PC-3 (cell line): ENCODE measurements around the gene CLMN.

Experiments
- CTCF ChIP-seq: fragments of 300-600 bp; sonication (generic); conservative IDR thresholded peaks from 2 replicates; pipeline ENCODE4 v1.5.1; 2017; ENCODE audit warnings: antibody characterized with exemption, low read depth, mild to moderate bottlenecking, low read length
- EZH2 ChIP-seq: fragments of 300-600 bp; sonication (generic); IDR thresholded peaks from one replicate; pipeline ENCODE4 v1.6.1; 2017; ENCODE audit warnings: antibody characterized with exemption, mild to moderate bottlenecking, low read length; ENCODE audit not compliant: unreplicated experiment
- EZH2phosphoT487 ChIP-seq: fragments of 300-600 bp; sonication (generic); IDR thresholded peaks from 2 replicates; pipeline ENCODE4 v1.6.1; 2018; ENCODE audit warnings: mild to moderate bottlenecking, antibody characterized with exemption, low read length, borderline replicate concordance

DNA sequence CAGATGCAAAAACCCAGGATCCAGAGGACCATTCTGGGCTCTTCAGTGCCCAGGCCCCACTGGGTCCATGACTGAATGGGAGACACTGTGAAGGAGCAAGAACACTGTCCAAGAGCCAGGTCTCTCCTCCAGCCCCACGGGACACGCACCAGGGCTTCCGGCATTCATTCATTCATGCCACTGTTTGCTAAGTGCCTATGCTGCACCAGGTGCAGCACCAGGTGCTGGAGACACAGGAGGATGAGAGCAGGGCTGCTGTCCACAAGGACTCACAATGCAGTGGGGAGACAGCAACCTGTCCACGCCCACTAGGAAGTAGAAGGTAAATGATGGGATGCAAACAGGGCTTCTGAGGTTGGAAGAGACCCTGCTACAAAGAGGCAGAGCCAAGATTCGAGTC, 20.4 kb downstream of the CLMN start:
- TF ChIP-seq CTCF = no peak
- no peak for TF ChIP-seq EZH2phosphoT487
- no peak for TF ChIP-seq EZH2
